Tibial nerve (tissue), 4 donors: ENCODE data around the gene RARB. TPM values are rescaled to one million over a fixed set of nuclear protein-coding genes. Genes with fewer than 3 reads are reported as not detected.

Experiments
- DNase-seq, 2 donors: peaks; one replicate each; pipeline ENCODE4 v3.0.0-alpha.2; 2019; ENCODE audit warnings: low spot score in 2 of 2
- H3K27ac ChIP-seq, 4 donors: fragments of 200-600 bp; sonication (generic) in 3 of 4; one replicate each; pipeline ENCODE4 v1.5.1; 2017 to 2019; ENCODE audit warnings: mild to moderate bottlenecking in 1 of 4
- H3K27me3 ChIP-seq, 2 donors: fragments of 200-600 bp; sonication (generic) in 1 of 2; one replicate each; pipeline versions ENCODE4 v1.5.1 to v1.6.0; 2017 to 2019
- H3K36me3 ChIP-seq, 3 donors: fragments of 200-600 bp; sonication (generic); one replicate each; pipeline ENCODE4 v1.5.1; 2018 to 2019
- H3K4me1 ChIP-seq, 4 donors: fragments of 200-600 bp; sonication (generic) in 3 of 4; one replicate each; pipeline ENCODE4 v1.5.1; 2017 to 2019
- H3K4me3 ChIP-seq, 4 donors: fragments of 200-600 bp; sonication (generic) in 3 of 4; one replicate each; pipeline ENCODE4 v1.5.1; 2017 to 2019; ENCODE audit warnings: mild to moderate bottlenecking in 1 of 4, moderate library complexity in 1 of 4
- H3K9me3 ChIP-seq, 4 donors: fragments of 200-600 bp; sonication (generic) in 3 of 4; one replicate each; pipeline ENCODE4 v1.5.1; 2017 to 2019
- EP300 ChIP-seq, 2 donors: sonication (generic); formaldehyde crosslinking; IDR thresholded peaks; one replicate each; pipeline ENCODE4 v1.6.1; 2017; ENCODE audit warnings: antibody characterized with exemption in 2 of 2, mild to moderate bottlenecking in 1 of 2
- POLR2A ChIP-seq, 2 donors: fragments of 450-650 bp; IDR thresholded peaks; one replicate each; pipeline ENCODE4 v1.6.1; 2017; ENCODE audit warnings: antibody characterized with exemption in 2 of 2, mild to moderate bottlenecking in 2 of 2, moderate library complexity in 2 of 2
- WGBS, 2 donors: methylation state at CpG; one replicate each; pipeline ENCODE4 v1.1.5; 2018; 5-methylcytosine and 5-hydroxymethylcytosine counted together
- total RNA-seq, 4 donors: library from RNA; depleted of rRNA; stranded (reverse); fragments of >200 nt; gene quantifications; one replicate each; pipeline ENCODE4 v1.1.0, GENCODE V29; 2016
- TF ChIP-seq, protein P1 (sequence below), 5 experiments: fragments of 200-600 bp in 3 of 5; fragments of 450-650 bp in 2 of 5; sonication (generic) in 3 of 5; IDR thresholded peaks; one replicate each; pipeline ENCODE4 v1.5.1; 2016 to 2019; ENCODE audit warnings: antibody characterized with exemption in 5 of 5, mild to moderate bottlenecking in 3 of 5, moderate library complexity in 2 of 5

Gene RARB
- total RNA-seq, 4 donors from 2014 or later, result 9.3 to 22.6 (median 15.1) TPM

DNA sequence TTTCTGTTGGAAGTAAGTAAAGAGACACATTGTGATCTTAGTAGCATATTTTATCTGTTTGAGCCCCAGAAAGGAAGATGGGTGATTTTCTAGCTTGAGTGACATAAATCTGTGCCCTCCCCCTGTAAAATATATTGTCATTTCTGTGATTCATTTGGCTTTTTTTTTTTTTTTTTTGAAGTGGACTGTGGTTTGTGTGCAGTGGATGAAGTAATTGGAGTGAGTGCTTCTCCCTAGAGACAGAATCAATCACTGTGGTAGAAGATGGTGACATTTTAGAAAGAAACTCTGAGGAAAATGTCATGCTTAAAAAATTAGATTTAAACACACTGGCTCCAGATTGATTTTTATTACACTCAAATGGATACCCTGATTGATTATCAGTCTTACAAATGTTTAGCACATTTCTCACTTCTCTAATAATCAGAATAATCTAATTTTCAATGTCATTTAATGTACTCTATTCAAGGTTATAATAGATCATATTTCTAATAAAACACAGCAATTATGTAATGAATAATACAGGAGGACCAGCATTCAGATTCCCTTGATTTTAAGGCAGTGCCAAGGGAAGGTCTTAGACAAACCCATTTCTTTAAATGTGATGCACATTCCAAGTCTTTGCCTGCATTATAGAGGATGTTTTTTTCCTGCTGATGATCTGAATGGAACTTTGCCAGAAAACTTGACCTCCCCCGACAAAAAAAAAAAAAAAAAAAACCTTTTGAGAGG lies 120.0 kb downstream of the RARB start:
- Histone ChIP-seq H3K4me3 (no peak overlapping the region), H3K27me3 (no peaks in the 10 kb centered on the region), H3K4me1 (peaks cover 0 to 11% (median 0%) of the 10 kb centered on the region in 4 donors), H3K36me3 (peaks cover 0 to 5% (median 0%) of the 10 kb centered on the region in 3 donors), H3K27ac (no peak overlapping the region), H3K9me3 (no peaks in the 10 kb centered on the region)
- DNase-seq, result no peak
- TF ChIP-seq EP300 (IDR thresholded peaks at IDR 0.05), result no peak
- no peak for TF ChIP-seq POLR2A (IDR thresholded peaks at IDR 0.05)
- TF ChIP-seq, protein P1, sequence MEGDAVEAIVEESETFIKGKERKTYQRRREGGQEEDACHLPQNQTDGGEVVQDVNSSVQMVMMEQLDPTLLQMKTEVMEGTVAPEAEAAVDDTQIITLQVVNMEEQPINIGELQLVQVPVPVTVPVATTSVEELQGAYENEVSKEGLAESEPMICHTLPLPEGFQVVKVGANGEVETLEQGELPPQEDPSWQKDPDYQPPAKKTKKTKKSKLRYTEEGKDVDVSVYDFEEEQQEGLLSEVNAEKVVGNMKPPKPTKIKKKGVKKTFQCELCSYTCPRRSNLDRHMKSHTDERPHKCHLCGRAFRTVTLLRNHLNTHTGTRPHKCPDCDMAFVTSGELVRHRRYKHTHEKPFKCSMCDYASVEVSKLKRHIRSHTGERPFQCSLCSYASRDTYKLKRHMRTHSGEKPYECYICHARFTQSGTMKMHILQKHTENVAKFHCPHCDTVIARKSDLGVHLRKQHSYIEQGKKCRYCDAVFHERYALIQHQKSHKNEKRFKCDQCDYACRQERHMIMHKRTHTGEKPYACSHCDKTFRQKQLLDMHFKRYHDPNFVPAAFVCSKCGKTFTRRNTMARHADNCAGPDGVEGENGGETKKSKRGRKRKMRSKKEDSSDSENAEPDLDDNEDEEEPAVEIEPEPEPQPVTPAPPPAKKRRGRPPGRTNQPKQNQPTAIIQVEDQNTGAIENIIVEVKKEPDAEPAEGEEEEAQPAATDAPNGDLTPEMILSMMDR (IDR thresholded peaks at IDR 0.05), result no peak
- 15 to 17% methylated on average over 1 of the region's 1 CpG for WGBS, 2 donors

DNA sequence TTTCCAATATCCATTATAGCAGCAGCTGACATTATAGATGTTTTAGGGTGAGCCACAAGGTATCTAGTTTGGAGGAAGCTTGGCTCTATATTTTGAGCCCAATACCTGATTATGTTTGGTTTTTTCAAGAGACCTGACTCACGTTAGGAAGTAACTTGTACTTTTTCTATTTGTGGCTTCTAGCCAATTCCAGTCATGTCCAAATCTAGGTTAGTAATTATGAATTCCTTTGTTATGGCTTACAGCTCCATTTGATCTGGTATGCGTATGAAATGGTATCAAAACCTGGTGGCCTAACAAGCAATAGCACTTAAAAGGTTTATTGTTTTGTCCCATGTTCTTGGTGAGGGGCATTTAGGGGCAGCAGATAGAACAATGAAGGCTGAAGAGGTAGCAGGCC lies 120.8 kb downstream of the RARB start:
- H3K4me1 ChIP-seq, result peaks cover 0 to 11% (median 0%) of the 10 kb centered on the region in 4 donors
- no peak overlapping the region for H3K27ac ChIP-seq
- peaks cover 0 to 5% (median 0%) of the 10 kb centered on the region in 3 donors for H3K36me3 ChIP-seq
- TF ChIP-seq EP300 (IDR thresholded peaks at IDR 0.05) (no peak), POLR2A (IDR thresholded peaks at IDR 0.05) (no peak)
- TF ChIP-seq, protein P1 (IDR thresholded peaks at IDR 0.05), result no peak
- H3K27me3 ChIP-seq, result no peaks in the 10 kb centered on the region
- 62 to 66% methylated on average over 2 of the region's 2 CpGs for WGBS, 2 donors
- no peaks in the 10 kb centered on the region for H3K9me3 ChIP-seq
- no peak overlapping the region for H3K4me3 ChIP-seq
- no peak for DNase-seq

DNA sequence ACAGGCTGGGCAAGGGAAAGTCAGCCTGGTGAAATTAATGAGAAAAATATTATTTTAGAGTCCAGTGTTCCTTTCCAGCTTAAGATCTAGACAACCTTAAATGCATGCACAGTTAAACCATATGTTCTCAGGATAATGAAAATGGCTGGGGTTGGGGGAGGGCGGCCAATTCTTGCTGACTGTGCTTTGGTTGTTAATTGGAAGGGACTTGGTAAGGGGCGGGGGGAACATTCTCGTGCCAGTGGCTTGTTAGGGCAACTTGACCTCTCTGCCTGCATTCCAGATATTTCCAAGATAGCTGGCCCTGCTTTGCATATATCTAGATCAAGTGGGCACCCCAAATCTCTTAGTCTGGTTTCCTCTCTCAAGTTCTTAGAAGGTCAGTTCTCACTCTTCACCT lies 124.2 kb downstream of the RARB start:
- WGBS, 2 donors, result 81 to 83% methylated on average over 3 of the region's 3 CpGs
- TF ChIP-seq POLR2A (IDR thresholded peaks at IDR 0.05), result no peak
- no peak for TF ChIP-seq EP300 (IDR thresholded peaks at IDR 0.05)
- TF ChIP-seq, protein P1 (IDR thresholded peaks at IDR 0.05), result no peak
- peaks cover 0 to 36% (median 2%) of the 10 kb centered on the region in 4 donors for H3K4me1 ChIP-seq

DNA sequence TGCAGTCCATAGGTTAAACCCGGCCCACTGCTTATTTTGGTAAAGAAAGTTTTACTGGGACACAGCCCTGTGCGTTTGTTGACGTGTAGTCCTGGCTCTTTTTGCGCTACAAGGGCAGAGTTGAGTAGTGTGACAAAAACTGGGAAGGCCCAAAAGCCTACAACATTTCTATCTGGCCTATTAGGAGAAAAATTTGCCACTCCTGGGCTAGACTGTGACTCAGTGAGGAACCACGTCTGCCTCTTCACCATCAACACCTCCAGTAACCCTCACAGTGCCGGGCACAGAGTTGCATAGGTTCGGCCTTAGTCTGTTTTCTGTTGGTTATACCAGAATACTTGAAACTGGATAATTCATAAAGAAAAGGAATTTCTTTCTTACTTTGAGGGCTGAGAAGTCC lies 126.3 kb downstream of the RARB start:
- Histone ChIP-seq H3K9me3 (no peaks in the 10 kb centered on the region), H3K27me3 (no peaks in the 10 kb centered on the region), H3K4me1 (peaks cover 0 to 44% (median 9%) of the 10 kb centered on the region in 4 donors), H3K27ac (no peak overlapping the region), H3K36me3 (peaks cover 0 to 5% (median 0%) of the 10 kb centered on the region in 3 donors), H3K4me3 (no peak overlapping the region)
- no peak for DNase-seq
- WGBS, 2 donors, result 93 to 94% methylated on average over 7 of the region's 7 CpGs
- TF ChIP-seq POLR2A (IDR thresholded peaks at IDR 0.05) (no peak), EP300 (IDR thresholded peaks at IDR 0.05) (no peak)
- TF ChIP-seq, protein P1 (IDR thresholded peaks at IDR 0.05), result no peak

More for the DNA sequence above, 124.2 kb downstream of the RARB start:
- no peak for DNase-seq
- Histone ChIP-seq H3K36me3 (peaks cover 0 to 5% (median 0%) of the 10 kb centered on the region in 3 donors), H3K4me3 (no peak overlapping the region), H3K27ac (no peak overlapping the region), H3K27me3 (no peaks in the 10 kb centered on the region), H3K9me3 (no peaks in the 10 kb centered on the region)

DNA sequence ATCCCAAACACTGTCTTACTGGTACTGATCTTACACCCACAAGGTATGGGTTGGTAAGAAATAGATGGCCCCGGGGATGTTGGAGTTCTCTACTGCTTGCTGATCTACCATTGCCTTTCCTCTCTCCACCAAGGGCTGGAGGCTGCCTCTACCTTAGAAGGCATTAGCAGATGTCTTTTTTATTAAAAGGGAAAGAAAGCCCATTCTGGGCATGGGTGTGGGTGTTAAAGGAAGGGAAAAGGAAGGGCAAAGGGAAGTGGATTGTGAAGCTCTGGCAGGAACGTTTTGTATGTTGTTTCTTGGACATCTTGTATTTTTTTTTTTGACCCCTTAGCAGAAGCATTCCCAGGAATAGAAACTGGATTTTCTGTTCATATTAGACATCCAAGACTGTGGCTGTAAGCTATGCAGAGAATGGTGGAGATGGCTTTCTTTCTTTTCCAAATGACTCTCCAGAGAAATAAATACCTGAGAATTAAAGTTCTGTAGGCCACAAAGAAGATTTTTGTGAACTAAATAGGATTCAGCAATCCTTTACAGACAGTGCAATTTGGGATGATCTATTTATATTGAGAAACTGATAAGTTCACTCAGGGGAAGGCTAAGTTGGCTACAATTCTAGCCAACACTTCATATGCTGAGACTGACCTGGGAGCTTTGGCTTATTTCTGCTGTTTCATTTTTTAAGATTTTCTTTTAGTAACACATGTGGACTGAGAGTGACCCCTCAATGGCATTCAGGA lies 127.8 kb downstream of the RARB start:
- Histone ChIP-seq H3K4me3 (no peak overlapping the region), H3K9me3 (no peaks in the 10 kb centered on the region), H3K27me3 (no peaks in the 10 kb centered on the region), H3K4me1 (peaks cover 0 to 46% (median 9%) of the 10 kb centered on the region in 4 donors), H3K36me3 (no peaks in the 10 kb centered on the region), H3K27ac (peak overlapping the region in 2 of 4 donors; percentile 28 to 37)
- TF ChIP-seq POLR2A (IDR thresholded peaks at IDR 0.05), result no peak
- TF ChIP-seq, protein P1 (IDR thresholded peaks at IDR 0.05), result no peak
- no peak for DNase-seq
- 36 to 45% methylated on average over 2 of the region's 2 CpGs for WGBS, 2 donors
